WTC11 (cell line): ENCODE measurements around the gene NUAK1. TPM values are rescaled to one million over a fixed set of nuclear protein-coding genes. Genes with fewer than 3 reads are reported as not detected.
A peak's percentile ranks its signal among the peaks of the same experiment; 100 is the strongest.

ENCODE experiments used
- AR ChIP-seq: fragments of 250-450 bp; sonication (Bioruptor Pico); IDR thresholded peaks from 2 replicates; pipeline ENCODE4 v1.9.0; 2021; ENCODE audit warnings: mild to moderate bottlenecking
- ATF1 ChIP-seq: sonication (generic); formaldehyde crosslinking; IDR thresholded peaks from 2 replicates; pipeline ENCODE4 v1.8.1; 2023; ENCODE audit warnings: mild to moderate bottlenecking, moderate library complexity, missing genetic modification reagents
- E2F1 ChIP-seq: sonication (generic); formaldehyde crosslinking; IDR thresholded peaks from 2 replicates; pipeline ENCODE4 v1.8.0; 2022; ENCODE audit warnings: mild to moderate bottlenecking, missing genetic modification reagents
- E2F5 ChIP-seq: sonication (generic); formaldehyde crosslinking; IDR thresholded peaks from 2 replicates; pipeline ENCODE4 v1.8.1; 2022; ENCODE audit warnings: mild to moderate bottlenecking, moderate library complexity, missing genetic modification reagents
- EMX1 ChIP-seq: fragments of 250-450 bp; sonication (Bioruptor Pico); IDR thresholded peaks from 2 replicates; pipeline ENCODE4 v1.8.0; 2021; ENCODE audit warnings: mild to moderate bottlenecking
- ERG ChIP-seq: fragments of 250-450 bp; sonication (Bioruptor Pico); IDR thresholded peaks from 2 replicates; pipeline ENCODE4 v1.8.0; 2021; ENCODE audit warnings: mild to moderate bottlenecking
- ESRRA ChIP-seq: sonication (generic); formaldehyde crosslinking; IDR thresholded peaks from 2 replicates; pipeline ENCODE4 v1.8.1; 2022; ENCODE audit warnings: mild to moderate bottlenecking, missing genetic modification reagents, borderline replicate concordance
- FOXK1 ChIP-seq: sonication (generic); formaldehyde crosslinking; IDR thresholded peaks from 2 replicates; pipeline ENCODE4 v1.8.0; 2022; ENCODE audit warnings: mild to moderate bottlenecking, moderate library complexity, missing genetic modification reagents
- FOXP4 ChIP-seq: sonication (generic); formaldehyde crosslinking; IDR thresholded peaks from 2 replicates; pipeline ENCODE4 v1.8.0; 2022; ENCODE audit warnings: mild to moderate bottlenecking, missing genetic modification reagents
- GRHL2 ChIP-seq: fragments of 250-450 bp; sonication (Bioruptor Pico); IDR thresholded peaks from 2 replicates; pipeline ENCODE4 v1.8.0; 2022; ENCODE audit warnings: mild to moderate bottlenecking, moderate library complexity; ENCODE audit not compliant: insufficient replicate concordance, severe bottlenecking
- KAT7 ChIP-seq: sonication (generic); formaldehyde crosslinking; IDR thresholded peaks from 2 replicates; pipeline ENCODE4 v1.8.1; 2023; ENCODE audit warnings: missing genetic modification reagents, mild to moderate bottlenecking, borderline replicate concordance
- MAX ChIP-seq: sonication (generic); formaldehyde crosslinking; IDR thresholded peaks from 2 replicates; pipeline ENCODE4 v1.8.0; 2022; ENCODE audit warnings: mild to moderate bottlenecking, missing genetic modification reagents
- MXD4 ChIP-seq: fragments of 250-450 bp; sonication (Bioruptor Pico); IDR thresholded peaks from 2 replicates; pipeline ENCODE4 v1.8.0; 2021; ENCODE audit warnings: mild to moderate bottlenecking, moderate library complexity, borderline replicate concordance
- PREB ChIP-seq: sonication (generic); formaldehyde crosslinking; IDR thresholded peaks from 2 replicates; pipeline ENCODE4 v1.8.1; 2022; ENCODE audit warnings: mild to moderate bottlenecking, missing genetic modification reagents, moderate library complexity, borderline replicate concordance
- SP1 ChIP-seq: sonication (generic); formaldehyde crosslinking; conservative IDR thresholded peaks from 2 replicates; pipeline ENCODE4 v1.8.1; 2022; ENCODE audit warnings: missing genetic modification reagents
- TCF7 ChIP-seq: sonication (generic); formaldehyde crosslinking; IDR thresholded peaks from 2 replicates; pipeline ENCODE4 v1.8.0; 2022; ENCODE audit warnings: mild to moderate bottlenecking, low read depth, missing genetic modification reagents, moderate library complexity
- TP53 ChIP-seq: sonication (generic); formaldehyde crosslinking; IDR thresholded peaks from 2 replicates; pipeline ENCODE4 v1.8.1; 2023; ENCODE audit warnings: mild to moderate bottlenecking, missing genetic modification reagents
- USF2 ChIP-seq: sonication (generic); formaldehyde crosslinking; IDR thresholded peaks from 2 replicates; pipeline ENCODE4 v1.8.1; 2023; ENCODE audit warnings: mild to moderate bottlenecking, missing genetic modification reagents, moderate library complexity
- ZBTB43 ChIP-seq: sonication (generic); formaldehyde crosslinking; IDR thresholded peaks from 2 replicates; pipeline ENCODE4 v1.8.1; 2023; ENCODE audit warnings: mild to moderate bottlenecking, missing genetic modification reagents
- ZNF263 ChIP-seq: sonication (generic); formaldehyde crosslinking; IDR thresholded peaks from 2 replicates; pipeline ENCODE4 v1.8.1; 2022; ENCODE audit warnings: low read depth, mild to moderate bottlenecking, moderate library complexity, missing genetic modification reagents
- ZNF317 ChIP-seq: sonication (generic); formaldehyde crosslinking; IDR thresholded peaks from 2 replicates; pipeline ENCODE4 v1.8.1; 2023; ENCODE audit warnings: low read depth, mild to moderate bottlenecking, moderate library complexity, missing genetic modification reagents, borderline replicate concordance
- ZNF396 ChIP-seq: fragments of 250-450 bp; sonication (Bioruptor Pico); IDR thresholded peaks from 2 replicates; pipeline ENCODE4 v1.8.0; 2021; ENCODE audit warnings: mild to moderate bottlenecking, moderate library complexity, borderline replicate concordance
- ZNF425 ChIP-seq: fragments of 250-450 bp; sonication (Bioruptor Pico); conservative IDR thresholded peaks from 2 replicates; pipeline ENCODE4 v1.9.0; 2021; ENCODE audit warnings: mild to moderate bottlenecking
- total RNA-seq: library from RNA; stranded (reverse); gene quantifications from 3 replicates; pipeline ENCODE4 v1.2.3, GENCODE V29; 2021

The NUAK1 gene
- total RNA-seq, 1 experiment from 2014 or later: 15.9 TPM

- TF ChIP-seq AR (CRISPR knock-in tag) (no peak), PREB (CRISPR knock-in tag) (no peak), ZNF396 (no peak), MXD4 (CRISPR knock-in tag) (no peak), MAX (CRISPR knock-in tag) (no peak), USF2 (CRISPR knock-in tag) (no peak), ZNF263 (CRISPR knock-in tag) (no peak), FOXP4 (CRISPR knock-in tag) (no peak), E2F5 (CRISPR knock-in tag) (no peak), GRHL2 (no peak), KAT7 (CRISPR knock-in tag) (0 out of 2 replicates have a peak, but pooled peaks have one; percentile 50), TP53 (CRISPR knock-in tag) (no peak), ZNF425 (CRISPR knock-in tag) (no peak), ZNF317 (CRISPR knock-in tag) (0 out of 2 replicates have a peak, but pooled peaks have one; percentile 23), ESRRA (CRISPR knock-in tag) (no peak), ZBTB43 (no peak), E2F1 (CRISPR knock-in tag) (no peak), TCF7 (CRISPR knock-in tag) (no peak), ATF1 (CRISPR knock-in tag) (0 out of 2 replicates have a peak, but pooled peaks have one; percentile 40), FOXK1 (CRISPR knock-in tag) (no peak), SP1 (CRISPR knock-in tag) (no peak), EMX1 (CRISPR knock-in tag) (no peak), ERG (no peak)
These were observed 459 bp downstream of the NUAK1 start (continued) for GRCh38 chr12:106138357-106138632.
